H1 (cell line): ENCODE data around the gene TNKS2. TPM values are rescaled to one million over a fixed set of nuclear protein-coding genes. Genes with fewer than 3 reads are reported as not detected.
A peak's percentile ranks its signal among the peaks of the same experiment; 100 is the strongest.

Source experiments
- CTCF ChIA-PET: fragments of 300-600 bp; sonication (Branson Sonifier 250); formaldehyde crosslinking; loops from one replicate; lab custom pipeline; 2021; ENCODE audit not compliant: partially characterized antibody; lab: Charles Lee
- POLR2A ChIA-PET: fragments of 300-600 bp; sonication (Branson Sonifier 250); formaldehyde crosslinking; loops from one replicate; lab custom pipeline; 2021; ENCODE audit warnings: inconsistent platforms; ENCODE audit not compliant: partially characterized antibody; lab: Charles Lee
- DNase-seq, 2 experiments: peaks; one replicate each; pipeline versions ENCODE4 v3.0.0 to v3.0.0-alpha.2; 2010 to 2022; ENCODE audit warnings: low spot score in 2 of 2, low read depth in 1 of 2, mixed read lengths in 1 of 2
- FAIRE-seq: peaks from 2 replicates; lab custom pipeline; 2011; peaks lifted over from hg19 to GRCh38; lab: Jason Lieb, UNC
- H2AFZ ChIP-seq: 2 replicates; pipeline ENCODE4 v1.8.1; 2012; ENCODE audit warnings: low read length, inconsistent platforms
- H2AK5ac ChIP-seq: 2 replicates; pipeline ENCODE4 v1.6.1; 2013; ENCODE audit warnings: low read depth, low read length
- H2BK120ac ChIP-seq: replicated peaks from 2 replicates; pipeline ENCODE3; 2013; ENCODE audit warnings: low read depth, low read length, inconsistent platforms
- H2BK12ac ChIP-seq: 2 replicates; pipeline ENCODE4 v1.6.1; 2013; ENCODE audit warnings: low read depth, low read length
- H2BK15ac ChIP-seq: 2 replicates; pipeline ENCODE4 v1.6.1; 2013; ENCODE audit warnings: low read length
- H2BK20ac ChIP-seq: 2 replicates; pipeline ENCODE4 v1.6.1; 2013; ENCODE audit warnings: low read length
- H2BK5ac ChIP-seq: 2 replicates; pipeline ENCODE4 v1.6.1; 2013; ENCODE audit warnings: low read depth, low read length
- H3K14ac ChIP-seq: 2 replicates; pipeline ENCODE4 v1.6.1; 2013; ENCODE audit warnings: inconsistent platforms; ENCODE audit not compliant: insufficient read length
- H3K18ac ChIP-seq: 2 replicates; pipeline ENCODE4 v1.6.1; 2013; ENCODE audit warnings: low read length; ENCODE audit errors: extremely low read depth
- H3K23ac ChIP-seq: 2 replicates; pipeline ENCODE4 v1.6.1; 2013; ENCODE audit warnings: inconsistent platforms; ENCODE audit not compliant: insufficient read length
- H3K23me2 ChIP-seq: 2 replicates; pipeline ENCODE4 v1.6.1; 2013; ENCODE audit warnings: low read depth, low read length
- H3K27ac ChIP-seq: 2 replicates; pipeline ENCODE4 v1.6.1; 2011; ENCODE audit warnings: low read depth, low read length, inconsistent platforms
- H3K27me3 ChIP-seq, 4 experiments: replicated peaks in 1 of 4; 1 replicate in 1 of 4; 2 replicates in 3 of 4; pipeline versions ENCODE4 v1.6.1 to v1.8.1; 2011 to 2013; ENCODE audit warnings: low read length in 3 of 4, mild to moderate bottlenecking in 3 of 4, inconsistent platforms in 2 of 4, mixed read lengths in 2 of 4, moderate library complexity in 1 of 4; ENCODE audit not compliant: control insufficient read depth in 3 of 4, insufficient read depth in 3 of 4; ENCODE audit errors: extremely low read depth in 1 of 4
- H3K36me3 ChIP-seq, 4 experiments: 2 replicates each; pipeline versions ENCODE4 v1.6.1 to v1.8.1; 2011 to 2013; ENCODE audit warnings: mild to moderate bottlenecking in 4 of 4, low read length in 3 of 4, moderate library complexity in 2 of 4, control low read depth in 1 of 4, inconsistent platforms in 1 of 4; ENCODE audit not compliant: insufficient read depth in 4 of 4, control insufficient read depth in 2 of 4
- H3K4ac ChIP-seq: replicated peaks from 2 replicates; pipeline ENCODE3; 2013; ENCODE audit warnings: low read length, low read depth, mixed read lengths, inconsistent platforms; ENCODE audit not compliant: insufficient read length
- H3K4me1 ChIP-seq, 4 experiments: replicated peaks in 1 of 4; 1 replicate in 1 of 4; 2 replicates in 3 of 4; pipeline versions ENCODE4 v1.6.1 to v1.8.1; 2011 to 2013; ENCODE audit warnings: low read length in 3 of 4, inconsistent platforms in 2 of 4, mixed read lengths in 1 of 4; ENCODE audit not compliant: insufficient read depth in 4 of 4, control insufficient read depth in 3 of 4
- H3K4me2 ChIP-seq, 2 experiments: 2 replicates each; pipeline versions ENCODE4 v1.6.1 to v1.8.1; 2011 to 2013; ENCODE audit warnings: low read depth in 2 of 2, low read length in 2 of 2, control low read depth in 1 of 2, inconsistent platforms in 1 of 2, mild to moderate bottlenecking in 1 of 2; ENCODE audit not compliant: insufficient read depth in 1 of 2
- H3K4me3 ChIP-seq, 4 experiments: fragments of 200-600, 300-600 bp in 1 of 4; sonication (generic), shearing (Covaris generic), sonication (Bioruptor Twin) in 1 of 4; 2 replicates each; pipeline versions ENCODE4 v1.5.1 to v1.8.1; 2011 to 2016; ENCODE audit warnings: low read length in 4 of 4, low read depth in 3 of 4, control low read depth in 2 of 4, inconsistent platforms in 2 of 4, mild to moderate bottlenecking in 2 of 4, mixed read lengths in 1 of 4, moderate library complexity in 1 of 4; ENCODE audit not compliant: insufficient read depth in 2 of 4; ENCODE audit errors: extremely low read depth in 1 of 4
- H3K56ac ChIP-seq: replicated peaks from 2 replicates; pipeline ENCODE3; 2013; ENCODE audit warnings: low read depth, mild to moderate bottlenecking, mixed read lengths, low read length, inconsistent platforms; ENCODE audit not compliant: insufficient read length
- H3K79me1 ChIP-seq: 2 replicates; pipeline ENCODE4 v1.6.1; 2013; ENCODE audit warnings: low read depth, low read length, control low read depth
- H3K79me2 ChIP-seq, 2 experiments: 2 replicates each; pipeline versions ENCODE4 v1.6.1 to v1.8.1; 2012 to 2013; ENCODE audit warnings: low read length in 2 of 2, mild to moderate bottlenecking in 2 of 2, inconsistent platforms in 1 of 2; ENCODE audit not compliant: insufficient read depth in 2 of 2, control insufficient read depth in 1 of 2
- H3K9ac ChIP-seq, 4 experiments: replicated peaks in 1 of 4; 1 replicate in 1 of 4; 2 replicates in 3 of 4; pipeline versions ENCODE4 v1.6.1 to v1.8.1; 2011 to 2013; ENCODE audit warnings: low read depth in 3 of 4, low read length in 3 of 4, control low read depth in 2 of 4, mild to moderate bottlenecking in 2 of 4, moderate library complexity in 2 of 4, inconsistent platforms in 1 of 4; ENCODE audit errors: extremely low read depth in 1 of 4
- H3K9me3 ChIP-seq, 2 experiments: 2 replicates each; pipeline versions ENCODE4 v1.6.1 to v1.8.1; 2012 to 2013; ENCODE audit warnings: mild to moderate bottlenecking in 2 of 2, moderate library complexity in 2 of 2, control low read depth in 1 of 2, inconsistent platforms in 1 of 2, low read depth in 1 of 2, low read length in 1 of 2, mixed read lengths in 1 of 2; ENCODE audit not compliant: insufficient read depth in 2 of 2
- H4K20me1 ChIP-seq, 2 experiments: replicated peaks in 1 of 2; 2 replicates each; pipeline versions ENCODE3 to v1.8.1; 2011 to 2013; ENCODE audit warnings: inconsistent platforms in 2 of 2, low read length in 2 of 2, mild to moderate bottlenecking in 1 of 2; ENCODE audit not compliant: insufficient read depth in 2 of 2, control insufficient read depth in 1 of 2
- H4K5ac ChIP-seq: 2 replicates; pipeline ENCODE4 v1.6.1; 2013; ENCODE audit warnings: low read length, low read depth, mixed read lengths, inconsistent platforms; ENCODE audit not compliant: insufficient read length
- H4K8ac ChIP-seq: 2 replicates; pipeline ENCODE4 v1.8.0; 2013; ENCODE audit warnings: mild to moderate bottlenecking, moderate library complexity, low read length, inconsistent platforms; ENCODE audit not compliant: insufficient read depth; ENCODE audit errors: extremely low read depth
- H4K91ac ChIP-seq: replicated peaks from 2 replicates; pipeline ENCODE3; 2013; ENCODE audit warnings: low read length, mixed read lengths, inconsistent platforms; ENCODE audit not compliant: insufficient read length
- CBX5 ChIP-seq: fragments of 300-800, 300-1000 bp; sonication (generic); IDR thresholded peaks from 2 replicates; pipeline ENCODE4 v1.7.1; 2016; ENCODE audit warnings: antibody characterized with exemption, low read length, low read depth
- EGR1 ChIP-seq: IDR thresholded peaks from 2 replicates; pipeline ENCODE4 v1.6.1; 2011; ENCODE audit warnings: low read depth, low read length, borderline replicate concordance
- EP300 ChIP-seq, 2 experiments: IDR thresholded peaks; 1 replicate in 1 of 2; 2 replicates in 1 of 2; pipeline ENCODE4 v1.6.1; 2011 to 2012; ENCODE audit warnings: low read depth in 2 of 2, low read length in 2 of 2, mild to moderate bottlenecking in 2 of 2, borderline replicate concordance in 1 of 2, inconsistent platforms in 1 of 2, moderate library complexity in 1 of 2
- JUND ChIP-seq: IDR thresholded peaks from 2 replicates; pipeline ENCODE4 v1.6.1; 2011; ENCODE audit warnings: mild to moderate bottlenecking, improper control_type of control experiment, low read length
- MAFK ChIP-seq: IDR thresholded peaks from 2 replicates; pipeline ENCODE4 v1.6.1; 2012; ENCODE audit warnings: low read depth, mild to moderate bottlenecking, improper control_type of control experiment, low read length
- POLR2A ChIP-seq, 2 experiments: IDR thresholded peaks; 1 replicate in 1 of 2; 2 replicates in 1 of 2; pipeline ENCODE4 v1.6.1; 2011; ENCODE audit warnings: low read depth in 2 of 2, low read length in 2 of 2, mild to moderate bottlenecking in 2 of 2; ENCODE audit errors: control extremely low read depth in 1 of 2
- RFX5 ChIP-seq: IDR thresholded peaks from 2 replicates; pipeline ENCODE4 v1.6.1; 2011; ENCODE audit warnings: low read depth, low read length, improper control_type of control experiment, borderline replicate concordance
- SIRT6 ChIP-seq: IDR thresholded peaks from one replicate; pipeline ENCODE4 v1.7.1; 2012; ENCODE audit warnings: low read length, inconsistent platforms
- WGBS, 2 experiments: shearing (Covaris generic) in 1 of 2; methylation state at CpG; one replicate each; pipeline versions ENCODE4 v1.1.6 to v1.1.7; 2013 to 2015; ENCODE audit warnings: low lambda C conversion rate in 2 of 2, mixed read lengths in 2 of 2, inconsistent platforms in 1 of 2, low coverage in 1 of 2, missing lambda C conversion rate in 1 of 2; ENCODE audit not compliant: insufficient replicate concordance in 2 of 2, insufficient coverage in 1 of 2, insufficient read length in 1 of 2; ENCODE audit errors: extremely low coverage in 1 of 2, missing lambda C conversion rate in 1 of 2; 5-methylcytosine and 5-hydroxymethylcytosine counted together
- polyA plus RNA-seq, 7 experiments: library from polyadenylated mRNA; depleted of rRNA in 3 of 7; stranded (reverse) in 5 of 7; unstranded in 2 of 7; fragments of >200 nt in 5 of 7; fragments of 200-250 nt in 2 of 7; gene quantifications; 1 replicate in 5 of 7; 2 replicates in 1 of 7; 4 replicates in 1 of 7; pipeline versions ENCODE4 v1.2.1 to v1.2.3, GENCODE V29; 2011 to 2013; ENCODE audit warnings: missing spikeins in 2 of 7, mixed read lengths in 2 of 7
- total RNA-seq: library from RNA; stranded (reverse); fragmentation: NEBNext Ultra II Directional; extraction: Animal tissue kit (Norgen Biotek cat#: 25700); gene quantifications from 2 replicates; pipeline ENCODE4 v1.2.1, GENCODE V29; 2021

Gene TNKS2
- total and polyA plus RNA-seq, 2 of the 8 experiments (the other 6 are each of a cell fraction or from before 2014, with no cell fraction given), result 23.3 to 73.6 TPM

GRCh38 chr10:91766676-91767075, 31.6 kb upstream of the TNKS2 start:
- no peaks in the 10 kb centered on the region for H3K79me1 ChIP-seq

More at GRCh38 chr10:91766676-91767075, 31.6 kb upstream of the TNKS2 start:
- H2BK120ac ChIP-seq, result no peak overlapping the region
- no peaks in the 10 kb centered on the region for H3K36me3 ChIP-seq
- H3K9ac ChIP-seq, result no peak overlapping the region
- no peak overlapping the region for H3K27ac ChIP-seq
- no peaks in the 10 kb centered on the region for H4K20me1 ChIP-seq
- no peaks in the 10 kb centered on the region for H3K4me1 ChIP-seq
- H4K91ac ChIP-seq, result no peak overlapping the region
- H2BK12ac ChIP-seq, result no peak overlapping the region
- no peak overlapping the region for H2AFZ ChIP-seq
- no peak overlapping the region for H3K56ac ChIP-seq
- no peaks in the 10 kb centered on the region for H3K9me3 ChIP-seq
- no peaks in the 10 kb centered on the region for H3K79me2 ChIP-seq
- CTCF ChIA-PET, result interaction anchor here (1.3 to 1.6 kb wide), 4 partner anchors 9 to 131 kb away, joined by 3 to 7 read pairs (median 4); no protein-coding TSS in a partner anchor
- no peak overlapping the region for H3K18ac ChIP-seq
- TF ChIP-seq RFX5 (no peak), SIRT6 (no peak), JUND (no peak), EGR1 (no peak), EP300 (IDR thresholded peaks at IDR 0.05; ENCODE audit: borderline replicate concordance in 1 of 2, low read depth in 2 of 2, low read length in 2 of 2) (no peak), POLR2A (IDR thresholded peaks at IDR 0.05; ENCODE audit: control extremely low read depth in 1 of 2, low read depth in 2 of 2, low read length in 2 of 2) (no peak), MAFK (no peak), CBX5 (no peak)
- TF ChIP-seq, all 59 proteins: peak for 0
- 91% methylated on average over 7 of the region's 7 CpGs; no CpG with 5 or more reads in 1 of the 2 experiments for WGBS, 2 experiments
- Histone ChIP-seq H3K23me2 (no peaks in the 10 kb centered on the region), H2BK15ac (no peak overlapping the region), H3K23ac (no peak overlapping the region), H3K27me3 (no peaks in the 10 kb centered on the region; a peak in 1 of 7 replicates), H3K4me2 (no peak overlapping the region), H2AK5ac (no peak overlapping the region), H2BK5ac (no peak overlapping the region), H4K8ac (peak overlapping the region; percentile 18; the same call in 1 of the 2 replicates), H3K4me3 (no peak overlapping the region), H3K4ac (no peak overlapping the region), H2BK20ac (no peak overlapping the region), H4K5ac (no peak overlapping the region), H3K14ac (no peak overlapping the region)
- no peak for DNase-seq
- no peak for FAIRE-seq
- POLR2A ChIA-PET, result no interaction called here
